H9 (cell line): ENCODE measurements around the gene KLK10. TPM values are rescaled to one million over a fixed set of nuclear protein-coding genes. Genes with fewer than 3 reads are reported as not detected.

Experiments
- DNase-seq: peaks from one replicate; pipeline ENCODE4 v3.0.0-alpha.2; 2017
- H2AFZ ChIP-seq: one replicate; pipeline ENCODE4 v1.6.1; 2013; ENCODE audit warnings: mild to moderate bottlenecking, low read length, control low read depth, moderate library complexity
- H2AK5ac ChIP-seq: 2 replicates; pipeline ENCODE4 v1.6.1; 2013; ENCODE audit warnings: low read length, control low read depth, mixed read lengths; ENCODE audit not compliant: insufficient read length
- H2BK120ac ChIP-seq: one replicate; pipeline ENCODE4 v1.6.1; 2013; ENCODE audit warnings: low read depth, mild to moderate bottlenecking, low read length, control low read depth, inconsistent platforms; ENCODE audit not compliant: poor library complexity, severe bottlenecking
- H2BK12ac ChIP-seq: 2 replicates; pipeline ENCODE4 v1.6.1; 2013; ENCODE audit warnings: low read length, control low read depth, mixed read lengths, low read depth; ENCODE audit not compliant: insufficient read length
- H2BK15ac ChIP-seq: 2 replicates; pipeline ENCODE4 v1.6.1; 2013; ENCODE audit warnings: low read depth, low read length, control low read depth
- H2BK20ac ChIP-seq: one replicate; pipeline ENCODE4 v1.6.1; 2013; ENCODE audit warnings: low read depth, mild to moderate bottlenecking, low read length, control low read depth, inconsistent platforms; ENCODE audit not compliant: poor library complexity, severe bottlenecking
- H2BK5ac ChIP-seq: 2 replicates; pipeline ENCODE4 v1.6.1; 2013; ENCODE audit warnings: low read length, control low read depth, mixed read lengths; ENCODE audit not compliant: insufficient read length
- H3K14ac ChIP-seq: 2 replicates; pipeline ENCODE4 v1.6.1; 2013; ENCODE audit warnings: low read length, control low read depth; ENCODE audit not compliant: insufficient read depth
- H3K18ac ChIP-seq: 2 replicates; pipeline ENCODE4 v1.6.1; 2013; ENCODE audit warnings: low read depth, mild to moderate bottlenecking, mixed read lengths, low read length, control low read depth; ENCODE audit not compliant: insufficient read length
- H3K23ac ChIP-seq: 2 replicates; pipeline ENCODE4 v1.6.1; 2013; ENCODE audit warnings: low read length, control low read depth, mixed read lengths, low read depth; ENCODE audit not compliant: insufficient read length
- H3K23me2 ChIP-seq: 2 replicates; pipeline ENCODE4 v1.6.1; 2013; ENCODE audit warnings: low read depth, mild to moderate bottlenecking, mixed read lengths, low read length, control low read depth; ENCODE audit not compliant: insufficient read length, poor library complexity, severe bottlenecking
- H3K27ac ChIP-seq: 2 replicates; pipeline ENCODE4 v1.5.1; 2013; ENCODE audit warnings: low read length, control low read depth, mixed read lengths, low read depth; ENCODE audit not compliant: insufficient read length
- H3K27me3 ChIP-seq: 2 replicates; pipeline ENCODE4 v1.6.1; 2013; ENCODE audit warnings: low read length, control low read depth, inconsistent platforms; ENCODE audit not compliant: insufficient read depth
- H3K4ac ChIP-seq: 2 replicates; pipeline ENCODE4 v1.6.1; 2013; ENCODE audit warnings: low read depth, mild to moderate bottlenecking, control low read depth, inconsistent platforms, low read length, moderate library complexity
- H3K4me1 ChIP-seq: 2 replicates; pipeline ENCODE4 v1.6.1; 2013; ENCODE audit warnings: low read length, control low read depth, inconsistent platforms; ENCODE audit not compliant: insufficient read depth
- H3K4me2 ChIP-seq: 2 replicates; pipeline ENCODE4 v1.6.1; 2013; ENCODE audit warnings: low read length, control low read depth, mixed read lengths; ENCODE audit not compliant: insufficient read length, insufficient read depth
- H3K56ac ChIP-seq: 2 replicates; pipeline ENCODE4 v1.6.1; 2013; ENCODE audit warnings: low read depth, mild to moderate bottlenecking, mixed read lengths, low read length, control low read depth; ENCODE audit not compliant: insufficient read length
- H3K79me1 ChIP-seq: 2 replicates; pipeline ENCODE4 v1.6.1; 2013; ENCODE audit warnings: low read depth, mild to moderate bottlenecking, moderate library complexity, low read length, control low read depth, inconsistent platforms; ENCODE audit not compliant: insufficient read depth, poor library complexity, severe bottlenecking
- H3K79me2 ChIP-seq: 2 replicates; pipeline ENCODE4 v1.6.1; 2013; ENCODE audit warnings: low read length, control low read depth, inconsistent platforms; ENCODE audit not compliant: insufficient read depth
- H3K9ac ChIP-seq: 2 replicates; pipeline ENCODE4 v1.6.1; 2013; ENCODE audit warnings: low read length, control low read depth, mixed read lengths; ENCODE audit not compliant: insufficient read length; ENCODE audit errors: extremely low read depth
- H3K9me3 ChIP-seq: one replicate; pipeline ENCODE4 v1.6.1; 2013; ENCODE audit warnings: low read depth, low read length, inconsistent platforms; ENCODE audit not compliant: control insufficient read depth
- H3T11ph ChIP-seq: one replicate; pipeline ENCODE4 v1.6.1; 2013; ENCODE audit warnings: mild to moderate bottlenecking, low read length, control low read depth, inconsistent platforms
- H4K20me1 ChIP-seq: one replicate; pipeline ENCODE4 v1.6.1; 2013; ENCODE audit not compliant: control insufficient read depth, insufficient read length, insufficient read depth
- H4K5ac ChIP-seq: 2 replicates; pipeline ENCODE4 v1.6.1; 2013; ENCODE audit warnings: low read depth, mild to moderate bottlenecking, mixed read lengths, low read length, control low read depth; ENCODE audit not compliant: insufficient read length
- H4K8ac ChIP-seq: replicated peaks from 2 replicates; pipeline ENCODE4 v1.6.1; 2013; ENCODE audit warnings: low read length, control low read depth, mixed read lengths, low read depth; ENCODE audit not compliant: insufficient read length
- H4K91ac ChIP-seq: 2 replicates; pipeline ENCODE4 v1.6.1; 2013; ENCODE audit warnings: low read depth, mild to moderate bottlenecking, moderate library complexity, mixed read lengths, low read length, control low read depth; ENCODE audit not compliant: insufficient read length
- H3K27ac Mint-ChIP-seq, 3 experiments: 2 replicates in 2 of 3; 3 replicates in 1 of 3; pipeline ENCODE4 v1.8.0; 2020 to 2021; ENCODE audit warnings: mixed read lengths in 3 of 3, mild to moderate bottlenecking in 1 of 3, moderate library complexity in 1 of 3
- H3K27me3 Mint-ChIP-seq: 2 replicates; pipeline ENCODE4 v1.8.0; 2021; ENCODE audit warnings: low read depth, mild to moderate bottlenecking, moderate library complexity, mixed read lengths
- H3K36me3 Mint-ChIP-seq, 3 experiments: 2 replicates in 2 of 3; 3 replicates in 1 of 3; pipeline ENCODE4 v1.8.0; 2020 to 2021; ENCODE audit warnings: low read depth in 3 of 3, mixed read lengths in 3 of 3; ENCODE audit not compliant: insufficient read depth in 1 of 3
- H3K4me1 Mint-ChIP-seq, 2 experiments: 2 replicates each; pipeline ENCODE4 v1.8.0; 2020; ENCODE audit warnings: mixed read lengths in 2 of 2
- H3K4me3 Mint-ChIP-seq, 2 experiments: 2 replicates in 1 of 2; 3 replicates in 1 of 2; pipeline ENCODE4 v1.8.0; 2020 to 2021; ENCODE audit warnings: mild to moderate bottlenecking in 2 of 2, mixed read lengths in 2 of 2, moderate library complexity in 1 of 2
- H3K9me3 Mint-ChIP-seq, 2 experiments: 2 replicates in 1 of 2; 3 replicates in 1 of 2; pipeline ENCODE4 v1.8.0; 2020; ENCODE audit warnings: mild to moderate bottlenecking in 2 of 2, mixed read lengths in 2 of 2, moderate library complexity in 1 of 2
- CTCF ChIP-seq: fragments of 200-600 bp; sonication (generic); conservative IDR thresholded peaks from 3 replicates; pipeline ENCODE4 v1.8.0; 2021; ENCODE audit warnings: antibody characterized with exemption, mild to moderate bottlenecking
- WGBS: extraction: QIAGEN DNeasy Blood & Tissue Kit; methylation state at CpG from one replicate; pipeline ENCODE4 v1.1.7; 2013; ENCODE audit warnings: missing lambda C conversion rate, low lambda C conversion rate, mixed read lengths; ENCODE audit not compliant: insufficient read length; ENCODE audit errors: extremely low coverage; 5-methylcytosine and 5-hydroxymethylcytosine counted together
- total RNA-seq: library from RNA; stranded (reverse); gene quantifications from 2 replicates; pipeline ENCODE4 v1.2.1, GENCODE V29; 2021

The KLK10 gene
- total RNA-seq, 1 experiment from 2014 or later: 1.3 TPM

GRCh38 chr19:51016798-51017683 lies 2.5 kb downstream of the KLK10 start:
- no peak overlapping the region for H3K27ac Mint-ChIP-seq

More at GRCh38 chr19:51016798-51017683, 2.5 kb downstream of the KLK10 start:
- peak; percentile 97 for TF ChIP-seq CTCF
- no peaks in the 10 kb centered on the region for H3K79me1 ChIP-seq
- peak overlapping the region; percentile 10 for H3K9ac ChIP-seq
- Mint-ChIP-seq H3K27me3 (peaks cover 71% of the 10 kb centered on the region), H3K36me3 (peaks cover 0 to 2% (median 0%) of the 10 kb centered on the region in 3 experiments; a peak in 2 of 7 replicates), H3K4me3 (peak overlapping the region; percentile 74 to 89), H3K4me1 (peaks cover 12 to 25% of the 10 kb centered on the region in 2 experiments), H3K9me3 (peaks cover 0 to 13% of the 10 kb centered on the region in 2 experiments; a peak in 4 of 5 replicates)
- H2BK12ac ChIP-seq: no peak overlapping the region
- H3K23me2 ChIP-seq: peaks cover 16% of the 10 kb centered on the region
- H3K4ac ChIP-seq: no peak overlapping the region
- no peak overlapping the region for H2BK15ac ChIP-seq
- no peak overlapping the region for H4K8ac ChIP-seq
- no peak overlapping the region for H2BK20ac ChIP-seq
- peak overlapping the region; percentile 72 for H3K4me2 ChIP-seq
- no peak overlapping the region for H2AK5ac ChIP-seq
- no CpG with 5 or more reads among the region's 68 CpGs for WGBS
- no peak overlapping the region for H3T11ph ChIP-seq
- H3K18ac ChIP-seq: peak overlapping the region; percentile 54
- H3K9me3 ChIP-seq: no peaks in the 10 kb centered on the region
- 0 out of 2 replicates have a peak overlapping the region, but pooled peaks have one; percentile 8 for H3K14ac ChIP-seq
- H3K27me3 ChIP-seq: no peaks in the 10 kb centered on the region; the same call in 1 of the 2 replicates
- DNase-seq: peak; percentile 94
- no peak overlapping the region for H4K5ac ChIP-seq
- H3K56ac ChIP-seq: no peak overlapping the region
- H2BK5ac ChIP-seq: no peak overlapping the region
- H3K27ac ChIP-seq: no peak overlapping the region
- no peak overlapping the region for H2AFZ ChIP-seq
- no peaks in the 10 kb centered on the region for H4K20me1 ChIP-seq
- no peak overlapping the region for H3K23ac ChIP-seq
- H2BK120ac ChIP-seq: no peak overlapping the region
- no peaks in the 10 kb centered on the region for H3K4me1 ChIP-seq
- H3K79me2 ChIP-seq: no peaks in the 10 kb centered on the region
- H4K91ac ChIP-seq: no peak overlapping the region
